Stimulated activated naive CD8-positive, alpha-beta T cell treated with anti-CD3 and anti-CD28 coated beads, Interleukin-15, amount 100 ng/mL, for 72 hours (primary cell): ENCODE data around the gene MARCKSL1.
"Not testable (repeated sequence)": the region's sequence is repeated elsewhere in the genome, so short reads cannot be mapped to it uniquely, and the experiment has no call there.

Experiments
- ATAC-seq: fragments of 150-1000 bp; cut with Tn5 transposase; 2 replicates; pipeline ENCODE4 v1.10.0; 2021; ENCODE audit warnings: mild to moderate bottlenecking, moderate library complexity
- DNase-seq, 2 donors: peaks; one replicate each; pipeline ENCODE4 v3.0.0; 2021 to 2022
- H3K27ac Mint-ChIP-seq, 2 donors: one replicate each; pipeline ENCODE4 v1.8.0; 2022; ENCODE audit warnings: mild to moderate bottlenecking in 2 of 2, mixed read lengths in 2 of 2, moderate library complexity in 2 of 2
- H3K27me3 Mint-ChIP-seq: one replicate; pipeline ENCODE4 v1.8.0; 2022; ENCODE audit warnings: mixed read lengths
- H3K4me1 Mint-ChIP-seq: one replicate; pipeline ENCODE4 v1.8.0; 2022; ENCODE audit warnings: mild to moderate bottlenecking, mixed read lengths
- H3K4me3 Mint-ChIP-seq, 2 donors: one replicate each; pipeline ENCODE4 v1.8.0; 2022; ENCODE audit warnings: mild to moderate bottlenecking in 2 of 2, mixed read lengths in 2 of 2, moderate library complexity in 1 of 2
- H3K9me3 Mint-ChIP-seq, 2 donors: one replicate each; pipeline ENCODE4 v1.8.0; 2022; ENCODE audit warnings: mixed read lengths in 2 of 2

Gene MARCKSL1

GRCh38 chr1:32358435-32358834, 22.4 kb upstream of the MARCKSL1 start:
- Mint-ChIP-seq H3K4me3 (no peak overlapping the region), H3K4me1 (peaks cover 42% of the 10 kb centered on the region), H3K27me3 (no peaks in the 10 kb centered on the region), H3K27ac (no peak overlapping the region), H3K9me3 (no peaks in the 10 kb centered on the region)
- no peak for ATAC-seq
- no peak for DNase-seq

DNA sequence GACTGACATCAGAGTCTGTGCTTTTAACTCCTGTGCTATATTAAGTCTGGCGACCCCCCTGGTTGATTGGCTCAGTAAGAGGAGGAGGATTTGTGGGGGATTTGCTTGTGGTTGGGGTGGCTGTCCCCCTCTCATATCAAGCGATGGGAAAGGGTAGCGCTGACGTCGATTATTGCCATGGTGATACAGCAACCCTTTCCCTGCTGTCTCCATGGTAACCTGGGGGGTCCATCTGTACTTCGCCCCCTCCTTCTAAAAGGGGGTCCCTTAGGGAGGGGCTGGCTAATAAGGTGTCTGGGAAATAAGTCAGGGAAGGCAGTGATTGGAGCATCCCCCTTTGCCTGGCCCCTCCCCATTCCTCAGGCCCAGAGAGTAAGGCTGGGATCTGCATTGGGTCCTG, 21.6 kb upstream of the MARCKSL1 start:
- Mint-ChIP-seq H3K9me3 (no peaks in the 10 kb centered on the region), H3K27me3 (no peaks in the 10 kb centered on the region), H3K4me1 (peaks cover 46% of the 10 kb centered on the region), H3K4me3 (no peak overlapping the region), H3K27ac (no peak overlapping the region)
- DNase-seq = no peak
- no peak for ATAC-seq

- H3K9me3 Mint-ChIP-seq = no peaks in the 10 kb centered on the region
- DNase-seq = no peak
- peaks cover 43% of the 10 kb centered on the region for H3K4me1 Mint-ChIP-seq
- peak overlapping the region in 1 of 2 donors; percentile 10 for H3K27ac Mint-ChIP-seq
- no peaks in the 10 kb centered on the region for H3K27me3 Mint-ChIP-seq
- ATAC-seq = no peak
- no peak overlapping the region for H3K4me3 Mint-ChIP-seq
These were observed 20.4 kb upstream of the MARCKSL1 start for GRCh38 chr1:32356478-32356877.

GRCh38 chr1:32355778-32356177, 19.7 kb upstream of the MARCKSL1 start:
- ATAC-seq, H3K4me3 Mint-ChIP-seq: not testable (repeated sequence)

GRCh38 chr1:32353886-32354570, 18.0 kb upstream of the MARCKSL1 start:
- DNase-seq (no peak), ATAC-seq (no peak)
- no peak overlapping the region for H3K27ac Mint-ChIP-seq
- no peak overlapping the region for H3K4me3 Mint-ChIP-seq
- H3K27me3 Mint-ChIP-seq = no peaks in the 10 kb centered on the region
- H3K4me1 Mint-ChIP-seq = peaks cover 39% of the 10 kb centered on the region
- H3K9me3 Mint-ChIP-seq = no peaks in the 10 kb centered on the region

More at GRCh38 chr1:32355778-32356177, 19.7 kb upstream of the MARCKSL1 start:
- not testable (repeated sequence) for DNase-seq, H3K27me3 Mint-ChIP-seq, H3K9me3 Mint-ChIP-seq, H3K27ac Mint-ChIP-seq
- H3K4me1 Mint-ChIP-seq = peaks cover 42% of the 10 kb centered on the region

DNA sequence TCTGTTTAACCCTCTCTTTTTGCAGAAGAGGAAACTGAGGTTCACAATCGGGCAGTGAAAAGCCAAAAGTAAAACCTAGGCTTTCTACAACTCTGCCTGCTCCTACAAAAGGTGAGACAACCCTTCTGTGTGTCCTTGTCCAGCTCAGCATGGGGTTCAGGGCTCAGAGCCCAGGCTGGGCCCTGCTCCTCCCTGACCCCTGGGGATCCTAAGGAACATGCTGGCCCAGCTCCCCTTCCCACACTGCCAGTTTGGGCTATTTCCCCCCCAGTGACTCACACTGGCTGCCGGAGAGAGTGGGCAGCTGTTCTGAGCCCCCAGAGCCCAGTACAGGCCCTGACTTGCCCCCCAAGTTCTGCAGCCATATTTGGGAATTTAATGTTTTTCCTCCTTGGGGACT, 17.4 kb upstream of the MARCKSL1 start:
- DNase-seq = no peak
- Mint-ChIP-seq H3K4me1 (peaks cover 45% of the 10 kb centered on the region), H3K9me3 (no peaks in the 10 kb centered on the region), H3K27ac (peak overlapping the region in 1 of 2 donors; percentile 68), H3K27me3 (peaks cover 1% of the 10 kb centered on the region), H3K4me3 (peak overlapping the region in 1 of 2 donors; percentile 33)
- ATAC-seq = no peak

DNA sequence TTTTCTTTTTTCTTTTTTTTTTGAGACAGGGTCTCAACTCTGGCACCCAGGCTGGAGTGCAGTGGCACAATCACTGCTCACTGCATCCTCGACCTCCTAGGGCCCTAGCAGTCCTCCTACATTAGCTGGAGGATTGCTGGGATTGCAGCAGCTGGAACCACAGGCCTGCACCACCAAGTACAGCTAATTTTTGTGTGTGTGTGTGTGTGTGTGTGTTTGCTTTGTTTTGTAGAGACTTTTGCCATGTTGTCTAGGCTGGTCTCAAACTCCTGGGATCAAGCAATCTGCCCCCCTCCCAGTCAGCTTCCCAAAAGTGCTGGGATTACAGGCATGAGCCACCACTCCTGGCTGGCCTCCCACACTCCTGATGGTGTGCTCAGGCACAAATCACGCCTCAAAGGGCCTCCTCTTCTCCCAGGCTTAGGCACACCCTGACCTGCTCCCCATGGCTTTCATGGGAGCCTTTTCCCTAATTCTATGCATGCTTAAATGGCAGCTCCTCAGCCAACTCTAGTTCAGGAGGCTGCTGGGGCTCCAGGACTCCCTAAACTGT, 16.9 kb upstream of the MARCKSL1 start:
- Mint-ChIP-seq H3K9me3 (no peaks in the 10 kb centered on the region), H3K4me1 (peaks cover 50% of the 10 kb centered on the region), H3K4me3 (peak overlapping the region; percentile 76 to 86), H3K27me3 (peaks cover 7% of the 10 kb centered on the region), H3K27ac (peak overlapping the region in 1 of 2 donors; percentile 68)
- DNase-seq = no peak
- no peak for ATAC-seq

DNA sequence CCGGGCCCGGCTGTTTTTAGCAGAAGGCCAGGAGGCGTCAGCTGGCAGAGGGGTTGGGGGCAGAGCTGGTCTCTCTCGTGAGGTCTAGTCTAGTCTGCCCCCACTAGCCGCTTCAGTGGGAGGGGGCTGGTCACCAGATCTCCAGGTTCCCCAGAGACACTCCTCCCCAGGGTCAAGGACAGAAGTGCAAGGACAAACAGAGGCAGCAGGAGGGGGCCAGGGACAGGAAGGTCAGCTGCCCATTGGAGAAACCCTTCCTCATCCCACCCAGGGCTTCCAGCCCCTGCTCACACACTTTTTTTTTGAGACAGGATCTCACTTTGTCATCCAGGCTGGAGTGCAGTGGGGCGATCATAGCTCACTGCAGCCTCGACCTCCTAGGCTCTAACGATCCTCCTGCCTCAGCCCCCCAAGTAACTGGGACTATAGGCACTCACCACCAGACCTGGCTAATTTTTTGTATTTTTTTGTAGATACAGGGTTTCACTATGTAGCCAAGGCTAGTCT, 16.3 kb upstream of the MARCKSL1 start:
- Mint-ChIP-seq H3K27me3 (peaks cover 8% of the 10 kb centered on the region), H3K9me3 (no peaks in the 10 kb centered on the region), H3K27ac (peak overlapping the region in 1 of 2 donors; percentile 35), H3K4me1 (peaks cover 46% of the 10 kb centered on the region), H3K4me3 (peak overlapping the region; percentile 76 to 86)
- ATAC-seq (no peak), DNase-seq (no peak)

DNA sequence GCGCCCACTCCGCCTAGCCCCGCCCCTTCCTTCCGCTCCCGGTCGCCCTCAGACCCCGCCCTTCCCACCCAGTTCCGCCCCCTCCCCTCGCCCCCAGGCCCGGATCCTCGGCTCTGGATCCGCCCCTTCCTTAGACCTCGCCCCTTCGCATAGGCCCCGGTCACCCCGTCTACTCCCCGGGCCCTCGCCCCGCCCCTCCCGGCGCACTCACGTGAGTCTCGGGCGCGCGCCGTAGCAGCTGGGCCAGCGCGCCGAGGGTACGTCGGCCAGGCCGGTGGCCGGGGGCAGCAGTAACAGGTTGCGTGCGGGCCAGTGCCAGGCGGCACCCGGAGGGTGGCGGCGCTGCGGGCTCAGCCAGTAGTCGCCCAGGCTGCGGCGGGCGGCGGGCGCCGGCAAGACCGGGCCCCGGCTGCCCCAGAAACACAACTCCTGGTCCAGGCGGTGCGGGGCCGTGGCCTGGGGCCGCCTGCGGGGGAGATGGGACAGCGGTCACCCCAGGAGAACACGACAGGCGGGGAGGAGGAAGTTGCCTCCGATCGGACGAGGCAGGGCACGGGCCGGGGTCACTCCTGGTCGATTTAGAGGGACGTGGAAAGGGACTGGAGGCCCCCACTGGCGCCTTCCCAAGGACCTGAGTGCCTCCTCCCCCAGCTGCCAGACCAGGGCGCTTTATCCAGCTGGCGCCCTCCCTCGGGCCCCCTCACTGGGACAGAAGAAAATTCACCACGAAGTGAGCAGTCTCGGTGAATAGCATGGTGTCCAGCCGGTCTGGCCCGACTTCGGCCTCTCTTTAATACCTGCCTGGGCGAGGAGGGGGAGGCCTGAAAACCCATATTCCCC, 15.6 kb upstream of the MARCKSL1 start:
- Mint-ChIP-seq H3K4me1 (peaks cover 53% of the 10 kb centered on the region), H3K27me3 (peaks cover 8% of the 10 kb centered on the region), H3K9me3 (no peaks in the 10 kb centered on the region), H3K4me3 (peak overlapping the region; percentile 85 to 86), H3K27ac (peak overlapping the region in 1 of 2 donors; percentile 66)
- peak; percentile 96 for ATAC-seq
- peak; percentile 85 to 92 for DNase-seq

GRCh38 chr1:32350785-32351398, 14.9 kb upstream of the MARCKSL1 start:
- DNase-seq (peak; percentile 81 to 84), ATAC-seq (peak; percentile 71)
- peak overlapping the region; percentile 8 to 66 for H3K27ac Mint-ChIP-seq
- H3K27me3 Mint-ChIP-seq = peaks cover 8% of the 10 kb centered on the region
- H3K4me3 Mint-ChIP-seq = peak overlapping the region; percentile 85 to 86
- no peaks in the 10 kb centered on the region for H3K9me3 Mint-ChIP-seq
- peaks cover 60% of the 10 kb centered on the region for H3K4me1 Mint-ChIP-seq

- H3K4me3 Mint-ChIP-seq = no peak overlapping the region
- peaks cover 72% of the 10 kb centered on the region for H3K4me1 Mint-ChIP-seq
- no peaks in the 10 kb centered on the region for H3K9me3 Mint-ChIP-seq
- ATAC-seq (no peak), DNase-seq (no peak)
- no peak overlapping the region for H3K27ac Mint-ChIP-seq
- peaks cover 8% of the 10 kb centered on the region for H3K27me3 Mint-ChIP-seq
These were observed 13.2 kb upstream of the MARCKSL1 start for GRCh38 chr1:32349211-32349708.

- H3K27me3 Mint-ChIP-seq = peaks cover 8% of the 10 kb centered on the region
- no peaks in the 10 kb centered on the region for H3K9me3 Mint-ChIP-seq
- DNase-seq (no peak), ATAC-seq (no peak)
- H3K4me3 Mint-ChIP-seq = no peak overlapping the region
- H3K27ac Mint-ChIP-seq = no peak overlapping the region
- H3K4me1 Mint-ChIP-seq = peaks cover 65% of the 10 kb centered on the region
These were observed 10.6 kb upstream of the MARCKSL1 start for GRCh38 chr1:32346532-32347157.

GRCh38 chr1:32345289-32345827, 9.3 kb upstream of the MARCKSL1 start:
- no peak overlapping the region for H3K4me3 Mint-ChIP-seq
- ATAC-seq (no peak), DNase-seq (no peak)
- H3K27me3 Mint-ChIP-seq = peaks cover 8% of the 10 kb centered on the region
- H3K27ac Mint-ChIP-seq = peak overlapping the region in 1 of 2 donors; percentile 19
- peaks cover 60% of the 10 kb centered on the region for H3K4me1 Mint-ChIP-seq
- no peaks in the 10 kb centered on the region for H3K9me3 Mint-ChIP-seq

DNA sequence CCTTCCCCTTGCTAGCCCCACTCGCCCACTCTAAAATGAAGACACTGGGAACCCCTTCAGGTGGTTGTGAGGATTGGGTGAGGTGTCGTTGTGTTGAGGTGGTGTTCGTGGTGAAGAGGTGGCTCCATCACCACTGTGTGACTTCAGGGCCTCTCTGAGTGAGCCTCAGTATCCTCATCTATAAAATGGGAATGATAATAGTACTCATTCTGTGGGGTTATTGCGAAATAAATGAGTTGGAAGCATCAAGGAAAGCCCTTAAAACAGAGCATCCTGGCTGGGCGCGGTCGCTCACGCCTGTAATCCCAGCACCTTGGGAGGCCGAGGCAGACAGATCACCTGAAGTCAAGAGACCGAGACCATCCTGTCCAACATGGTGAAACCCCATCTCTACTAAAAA, 6.7 kb upstream of the MARCKSL1 start:
- peaks cover 63% of the 10 kb centered on the region for H3K4me1 Mint-ChIP-seq
- no peaks in the 10 kb centered on the region for H3K9me3 Mint-ChIP-seq
- H3K27me3 Mint-ChIP-seq = no peaks in the 10 kb centered on the region
- no peak overlapping the region for H3K27ac Mint-ChIP-seq
- ATAC-seq (no peak), DNase-seq (no peak)
- no peak overlapping the region for H3K4me3 Mint-ChIP-seq

DNA sequence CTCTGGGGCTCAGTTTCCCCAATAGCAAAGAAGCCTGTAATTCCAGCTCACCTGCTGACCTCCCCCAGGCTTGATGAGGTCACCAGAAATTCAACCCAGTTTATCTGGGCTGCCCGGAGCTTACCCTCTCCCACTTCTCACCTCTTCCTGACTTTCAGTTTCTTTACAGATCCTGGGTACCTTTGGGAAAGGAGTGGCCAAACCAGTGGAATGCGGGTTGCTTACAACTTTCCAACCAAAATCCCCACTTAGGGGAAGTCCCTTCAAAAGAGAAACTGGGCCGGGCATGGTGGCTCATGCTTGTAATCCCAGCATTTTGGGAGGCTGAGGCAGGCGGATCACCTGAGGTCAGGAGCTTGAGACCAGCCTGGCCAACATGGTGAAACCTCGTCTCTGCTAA, 5.9 kb upstream of the MARCKSL1 start:
- no peaks in the 10 kb centered on the region for H3K9me3 Mint-ChIP-seq
- H3K4me1 Mint-ChIP-seq = peaks cover 67% of the 10 kb centered on the region
- H3K4me3 Mint-ChIP-seq = no peak overlapping the region
- no peak overlapping the region for H3K27ac Mint-ChIP-seq
- ATAC-seq (no peak), DNase-seq (no peak)
- H3K27me3 Mint-ChIP-seq = no peaks in the 10 kb centered on the region
